Astrocyte of the spinal cord (primary cell): Measurements from ENCODE around the gene TFIP11.

Experiments
- DNase-seq: peaks from one replicate; pipeline ENCODE4 v3.0.0; 2011; ENCODE audit warnings: low read depth, low spot score
- H3K4me3 ChIP-seq: 2 replicates; pipeline ENCODE4 v1.5.1; 2011; ENCODE audit warnings: low read depth, mild to moderate bottlenecking, low read length, moderate library complexity
- in situ Hi-C: cut with HindIII; loops from 2 replicates; pipeline ENCODE4 v1.10.0; 2017; ENCODE audit warnings: low sequenced_read_pairs
- TF ChIP-seq, protein P1 (sequence below): IDR thresholded peaks from 2 replicates; pipeline ENCODE4 v1.5.1; 2012; ENCODE audit warnings: low read depth, mild to moderate bottlenecking, low read length, inconsistent platforms

Gene TFIP11

DNA sequence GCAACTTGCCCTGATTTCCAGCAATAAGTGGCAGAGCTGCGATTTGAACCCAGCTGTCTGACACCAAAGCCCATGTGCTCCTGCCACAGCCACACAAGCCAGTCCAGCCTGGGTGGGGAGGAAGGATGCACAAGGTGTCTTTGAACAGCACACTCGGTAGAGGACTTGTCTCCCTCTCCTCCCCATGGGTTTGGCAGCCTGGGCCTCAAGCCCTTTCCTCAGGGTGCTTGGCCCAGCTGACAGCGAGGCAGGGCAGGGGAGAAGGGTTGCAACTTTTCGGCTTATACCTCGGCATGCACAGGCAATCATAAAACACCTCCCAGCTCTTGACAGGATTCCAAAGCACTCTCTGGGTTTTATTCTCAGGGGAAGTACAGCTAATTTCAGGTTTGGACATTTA lies 63.9 kb downstream of the TFIP11 start:
- in situ Hi-C loops, result no loop called here
- DNase-seq, result no peak
- TF ChIP-seq, protein P1, sequence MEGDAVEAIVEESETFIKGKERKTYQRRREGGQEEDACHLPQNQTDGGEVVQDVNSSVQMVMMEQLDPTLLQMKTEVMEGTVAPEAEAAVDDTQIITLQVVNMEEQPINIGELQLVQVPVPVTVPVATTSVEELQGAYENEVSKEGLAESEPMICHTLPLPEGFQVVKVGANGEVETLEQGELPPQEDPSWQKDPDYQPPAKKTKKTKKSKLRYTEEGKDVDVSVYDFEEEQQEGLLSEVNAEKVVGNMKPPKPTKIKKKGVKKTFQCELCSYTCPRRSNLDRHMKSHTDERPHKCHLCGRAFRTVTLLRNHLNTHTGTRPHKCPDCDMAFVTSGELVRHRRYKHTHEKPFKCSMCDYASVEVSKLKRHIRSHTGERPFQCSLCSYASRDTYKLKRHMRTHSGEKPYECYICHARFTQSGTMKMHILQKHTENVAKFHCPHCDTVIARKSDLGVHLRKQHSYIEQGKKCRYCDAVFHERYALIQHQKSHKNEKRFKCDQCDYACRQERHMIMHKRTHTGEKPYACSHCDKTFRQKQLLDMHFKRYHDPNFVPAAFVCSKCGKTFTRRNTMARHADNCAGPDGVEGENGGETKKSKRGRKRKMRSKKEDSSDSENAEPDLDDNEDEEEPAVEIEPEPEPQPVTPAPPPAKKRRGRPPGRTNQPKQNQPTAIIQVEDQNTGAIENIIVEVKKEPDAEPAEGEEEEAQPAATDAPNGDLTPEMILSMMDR, result no peak
- H3K4me3 ChIP-seq, result no peak overlapping the region

DNA sequence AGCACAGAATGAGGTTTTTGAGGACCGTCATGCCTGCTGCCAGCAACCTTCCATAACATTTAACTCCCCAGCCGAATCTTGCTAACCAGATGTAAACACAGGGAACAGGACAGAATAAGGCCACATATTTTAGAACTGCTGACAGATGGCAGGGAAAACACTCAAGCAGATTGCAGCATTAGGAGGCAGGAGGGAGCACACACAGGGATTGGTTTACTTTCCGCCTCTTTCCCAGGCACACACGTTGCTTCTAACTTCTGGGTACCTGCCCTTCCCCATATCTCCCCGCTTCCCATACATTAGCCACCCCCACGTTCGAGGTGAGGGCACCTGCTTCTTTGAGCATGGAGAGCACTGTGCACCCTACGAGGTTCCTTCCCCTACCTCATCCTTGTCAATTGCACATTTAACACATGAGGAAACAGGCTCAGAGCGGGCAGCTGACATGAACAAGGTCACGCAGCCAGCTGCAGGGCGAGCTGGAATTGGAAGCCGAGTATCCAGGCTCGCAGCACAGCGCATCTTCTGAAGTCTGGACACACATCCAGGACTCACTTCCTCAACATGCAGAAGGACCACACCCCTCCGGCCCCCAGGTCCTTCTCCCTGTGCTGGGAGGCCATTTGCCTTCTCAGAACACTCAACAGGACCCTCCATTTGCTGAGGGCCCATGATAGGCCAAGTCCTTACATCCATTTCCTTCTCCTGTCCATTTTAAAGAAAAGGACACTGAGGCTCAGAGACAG lies 64.5 kb downstream of the TFIP11 start:
- in situ Hi-C loops, result no loop called here
- TF ChIP-seq, protein P1, result no peak
- H3K4me3 ChIP-seq, result no peak overlapping the region
- no peak for DNase-seq

DNA sequence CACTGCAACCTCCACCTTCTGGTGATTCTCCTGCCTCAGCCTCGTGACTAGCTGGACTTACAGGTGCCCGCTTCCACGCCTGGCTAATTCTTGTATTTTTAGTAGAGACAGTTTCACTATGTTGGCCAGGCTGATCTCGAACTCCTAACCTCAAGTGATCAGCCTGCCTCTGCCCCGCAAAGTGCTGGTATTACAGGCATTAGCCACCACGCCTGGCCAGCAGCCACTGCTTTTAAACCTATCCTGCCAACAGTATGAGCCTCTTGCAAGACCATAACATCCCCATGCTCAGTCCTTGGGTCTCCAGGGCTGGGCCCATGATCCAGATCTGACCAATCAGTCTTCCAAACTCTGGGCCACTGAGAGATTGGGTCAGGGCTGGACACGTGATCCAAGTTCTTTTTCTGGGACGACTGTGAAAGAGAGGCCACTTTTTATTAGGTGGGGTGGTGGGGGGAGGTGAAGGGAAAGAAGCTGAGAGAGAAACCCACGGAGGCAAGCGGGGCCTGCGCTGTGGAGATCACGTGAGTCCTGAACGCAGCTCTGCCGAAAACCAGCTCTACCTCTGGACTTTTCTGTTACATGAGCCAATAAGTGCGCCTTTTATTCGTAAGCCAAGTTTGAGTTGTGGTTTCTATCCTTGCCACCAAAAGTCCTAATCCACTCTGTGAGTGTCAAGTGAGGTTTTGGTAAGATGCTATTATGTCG lies 65.3 kb downstream of the TFIP11 start:
- no peak overlapping the region for H3K4me3 ChIP-seq
- TF ChIP-seq, protein P1, result no peak
- no peak for DNase-seq
- in situ Hi-C loops, result no loop called here

DNA sequence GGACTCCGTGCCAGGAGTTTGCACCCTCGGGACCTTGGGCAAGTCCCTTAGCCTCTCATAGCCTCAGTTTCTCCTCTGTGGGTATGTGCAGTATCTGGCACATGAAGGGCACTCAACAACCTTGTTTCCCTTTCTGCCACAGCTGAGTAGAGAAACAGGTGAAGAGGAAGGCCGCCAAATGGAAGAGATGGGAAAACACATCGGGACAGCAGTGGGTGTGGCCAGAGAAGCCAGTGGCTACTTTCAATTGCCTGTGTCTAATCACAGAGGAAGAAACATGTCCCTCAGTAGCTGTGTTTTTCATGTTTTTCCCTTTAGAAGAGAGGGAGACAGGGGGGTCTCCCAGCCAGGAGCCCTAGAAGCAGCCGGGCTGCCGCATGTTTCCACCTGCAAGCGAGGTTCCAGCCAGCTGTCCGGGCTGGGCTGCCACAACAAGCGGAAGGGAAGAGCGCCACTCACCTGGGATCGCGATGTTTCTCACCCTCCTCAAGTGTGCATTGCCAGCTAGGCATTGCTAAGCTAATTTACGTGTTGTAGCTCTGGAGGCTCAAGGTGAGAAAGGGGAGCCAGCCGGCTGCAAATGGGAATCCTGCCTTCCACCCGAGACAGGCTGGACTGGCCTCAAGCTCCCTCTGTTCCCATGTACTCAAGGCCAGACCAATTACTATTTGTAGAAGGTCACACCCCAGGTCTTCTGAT lies 66.5 kb downstream of the TFIP11 start:
- no peak for DNase-seq
- no peak overlapping the region for H3K4me3 ChIP-seq
- in situ Hi-C loops, result no loop called here
- TF ChIP-seq, protein P1, result no peak

DNA sequence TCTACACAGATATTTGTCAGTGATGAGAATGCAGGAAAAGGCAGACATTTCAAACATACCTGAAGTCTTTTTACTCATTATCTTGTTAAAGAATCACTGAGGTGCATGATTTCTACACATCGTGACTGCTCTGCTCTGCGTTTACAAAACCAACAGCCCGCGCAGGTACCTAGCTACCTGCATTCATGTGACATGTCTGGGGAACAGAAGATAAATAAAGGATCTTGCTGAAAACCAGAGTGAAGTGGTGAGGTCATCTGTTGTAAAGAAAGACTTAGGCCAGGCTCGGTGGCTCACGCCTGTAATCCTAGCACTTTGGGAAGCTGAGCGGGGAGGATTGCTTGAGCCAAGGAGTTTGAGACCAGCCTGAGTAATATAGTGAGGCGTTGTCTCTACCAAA lies 67.5 kb downstream of the TFIP11 start:
- TF ChIP-seq, protein P1, result no peak
- H3K4me3 ChIP-seq, result no peak overlapping the region
- DNase-seq, result no peak
- in situ Hi-C loops, result no loop called here

DNA sequence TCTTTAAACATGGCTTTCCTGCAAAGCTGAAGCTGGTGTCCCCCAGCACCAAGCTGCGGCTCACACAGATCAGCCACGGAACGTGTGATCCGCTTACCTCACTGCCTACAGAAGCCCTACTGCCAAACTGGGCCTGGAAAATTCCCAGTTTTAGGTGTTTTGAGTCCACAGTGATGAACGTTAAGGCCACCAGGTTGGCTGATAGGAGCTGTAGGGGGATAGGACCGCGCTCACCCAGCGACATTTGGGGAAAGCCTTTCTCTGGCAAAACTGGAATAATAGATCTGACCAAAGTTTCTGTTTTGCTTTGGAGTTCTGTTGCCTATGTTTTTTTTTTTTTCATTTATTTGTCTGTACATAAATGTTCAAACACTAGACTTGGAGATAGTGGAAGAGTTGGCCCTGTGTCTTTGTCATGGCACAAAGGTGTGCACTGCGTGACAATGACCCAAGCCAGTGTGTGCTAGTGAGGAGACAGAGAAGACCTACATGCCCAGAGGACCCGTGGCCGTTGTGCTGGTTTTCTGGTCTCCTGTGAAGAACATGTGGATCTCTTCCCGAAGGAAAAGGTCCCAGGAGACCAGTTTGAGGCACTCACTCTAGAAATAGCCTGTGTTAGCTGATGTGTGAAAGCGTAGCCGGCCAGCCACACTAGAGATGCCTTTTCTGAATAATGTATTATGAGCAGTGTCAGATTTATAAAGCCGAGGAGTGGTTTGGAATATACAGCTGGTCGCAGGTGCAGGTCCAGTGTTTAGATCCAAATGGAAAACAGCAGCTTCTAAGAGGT lies 68.2 kb downstream of the TFIP11 start:
- TF ChIP-seq, protein P1, result no peak
- no peak overlapping the region for H3K4me3 ChIP-seq
- in situ Hi-C loops, result no loop called here
- no peak for DNase-seq
